ENCODE data around the gene AKR1A1.
"Not testable (repeated sequence)": the region's sequence is repeated elsewhere in the genome, so short reads cannot be mapped to it uniquely, and the experiment has no call there.

Gene AKR1A1

DNA sequence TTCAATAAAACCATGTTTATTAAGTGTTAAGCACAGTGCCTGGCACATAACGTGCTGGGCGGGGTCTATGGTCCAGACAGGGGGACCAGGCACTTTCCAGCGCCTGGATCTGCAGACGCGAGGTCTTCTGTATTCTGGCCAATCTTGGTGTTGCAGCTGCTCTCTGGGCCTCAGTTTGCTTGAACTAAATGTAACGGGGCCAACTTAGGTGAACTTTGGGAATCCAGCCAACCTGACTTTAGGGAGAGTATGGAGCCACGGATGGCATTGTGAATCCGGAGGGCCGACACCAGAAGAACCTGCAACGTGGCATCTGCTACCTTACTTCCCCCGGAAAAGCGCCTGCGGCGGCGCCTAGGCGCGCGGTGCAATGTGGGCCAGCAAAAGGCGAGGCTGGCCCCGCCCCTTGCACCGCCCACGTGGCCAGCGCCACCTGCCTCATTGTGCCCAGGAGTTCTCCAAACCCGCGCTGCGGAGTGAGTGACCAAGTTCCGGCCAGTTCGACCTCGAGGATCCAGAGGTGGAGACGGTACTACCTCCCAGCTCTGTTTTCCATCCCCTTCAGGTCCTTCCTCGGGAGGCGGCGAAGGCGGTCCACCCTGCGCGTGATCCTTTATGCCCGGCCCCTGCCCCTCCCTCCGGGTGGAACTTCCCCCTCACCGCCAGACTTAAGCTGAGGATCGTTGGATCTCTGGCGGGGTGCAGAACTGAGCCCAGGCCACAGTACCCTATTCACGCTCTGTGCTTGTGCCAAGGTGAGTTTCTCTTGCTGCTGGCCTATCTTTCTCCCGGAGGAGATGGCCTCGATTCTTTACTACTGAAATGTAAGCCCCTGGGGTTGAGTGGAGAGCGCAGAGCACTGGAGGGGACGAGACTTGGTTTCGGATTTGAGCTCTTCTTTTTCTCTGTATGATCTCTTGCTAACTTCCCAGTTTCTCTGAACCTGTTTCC, at the start of gene AKR1A1:
TSS of gene AKR1A1 (plus strand) at position 426 of the 951 bp plus-strand sequence. CDS start 10,969 bp downstream, outside the sequence.
- DNase-seq (ENCODE audit: low read depth) = peak; percentile 81

- DNase-seq (ENCODE audit: low read depth) = no peak
Observed at GRCh38 chr1:45501505-45501859, 49.1 kb upstream of the AKR1A1 start.

GRCh38 chr1:45503462-45504360, 46.9 kb upstream of the AKR1A1 start:
- DNase-seq (ENCODE audit: low read depth) = no peak

DNA sequence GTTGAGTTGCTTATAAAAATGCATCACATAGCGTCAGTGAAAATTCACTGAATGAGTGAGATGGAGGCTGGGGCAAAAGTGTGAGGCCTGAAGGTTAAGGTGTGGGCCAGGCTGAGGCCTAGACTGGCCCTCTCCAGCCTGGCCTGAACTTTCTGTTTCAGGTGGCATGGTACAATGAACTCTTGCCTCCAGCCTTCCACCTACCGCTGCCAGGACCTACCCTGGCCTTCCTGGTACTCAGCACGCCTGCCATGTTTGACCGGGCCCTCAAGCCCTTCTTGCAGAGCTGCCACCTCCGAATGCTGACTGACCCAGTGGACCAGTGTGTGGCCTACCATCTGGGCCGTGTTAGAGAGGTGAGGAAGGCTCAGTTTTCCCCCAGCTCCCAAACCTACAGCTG, 43.4 kb upstream of the AKR1A1 start:
- DNase-seq (ENCODE audit: low read depth) = no peak

DNA sequence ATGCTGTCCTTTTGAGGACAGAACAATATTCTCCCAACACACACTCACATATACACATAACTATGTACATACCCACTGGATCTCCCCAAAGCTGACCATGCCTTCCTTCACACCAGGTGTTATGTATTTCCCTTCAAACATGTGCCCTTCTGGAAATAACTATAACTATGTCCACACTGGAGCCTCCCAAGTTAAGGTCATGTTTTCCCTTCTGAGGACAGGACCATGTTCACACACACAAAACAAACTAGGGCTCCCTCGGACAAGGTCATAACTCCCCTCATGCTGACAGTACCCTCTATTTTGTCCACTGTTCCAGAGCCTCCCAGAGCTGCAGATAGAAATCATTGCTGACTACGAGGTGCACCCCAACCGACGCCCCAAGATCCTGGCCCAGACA, 42.7 kb upstream of the AKR1A1 start:
- no peak for DNase-seq (ENCODE audit: low read depth)

DNA sequence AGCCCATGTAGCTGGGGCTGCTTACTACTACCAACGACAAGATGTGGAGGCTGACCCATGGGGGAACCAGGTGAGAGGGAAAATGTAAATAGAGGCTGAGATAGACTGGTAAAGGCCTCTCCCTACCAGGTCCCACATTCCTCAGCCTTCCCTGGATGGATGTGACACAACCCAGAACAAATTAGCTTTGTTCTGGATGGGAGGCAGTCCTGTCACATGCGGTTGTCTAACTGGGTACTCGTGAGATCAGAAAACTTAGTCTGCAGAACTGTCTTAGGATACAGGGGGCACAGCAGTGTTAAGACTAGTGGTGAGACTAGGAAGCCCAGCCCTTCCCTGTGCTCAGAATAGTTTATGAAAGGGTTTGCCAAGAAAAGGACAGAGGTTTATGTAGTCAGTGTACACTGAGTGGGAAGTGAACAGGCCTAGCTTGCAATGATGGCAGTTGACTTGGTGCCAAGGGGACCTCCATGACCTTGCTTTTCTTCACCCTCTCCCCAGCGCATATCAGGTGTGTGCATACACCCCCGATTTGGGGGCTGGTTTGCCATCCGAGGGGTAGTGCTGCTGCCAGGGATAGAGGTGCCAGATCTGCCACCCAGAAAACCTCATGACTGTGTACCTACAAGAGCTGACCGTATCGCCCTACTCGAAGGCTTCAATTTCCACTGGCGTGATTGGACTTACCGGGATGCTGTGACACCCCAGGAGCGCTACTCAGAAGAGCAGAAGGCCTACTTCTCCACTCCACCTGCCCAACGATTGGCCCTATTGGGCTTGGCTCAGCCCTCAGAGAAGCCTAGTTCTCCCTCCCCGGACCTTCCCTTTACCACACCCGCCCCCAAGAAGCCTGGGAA, 42.1 kb upstream of the AKR1A1 start:
- DNase-seq (ENCODE audit: low read depth) = no peak

- DNase-seq (ENCODE audit: low read depth) = no peak
Observed at GRCh38 chr1:45510036-45510971, 40.3 kb upstream of the AKR1A1 start.

GRCh38 chr1:45510972-45511527, 39.6 kb upstream of the AKR1A1 start:
- no peak for DNase-seq (ENCODE audit: low read depth)

DNA sequence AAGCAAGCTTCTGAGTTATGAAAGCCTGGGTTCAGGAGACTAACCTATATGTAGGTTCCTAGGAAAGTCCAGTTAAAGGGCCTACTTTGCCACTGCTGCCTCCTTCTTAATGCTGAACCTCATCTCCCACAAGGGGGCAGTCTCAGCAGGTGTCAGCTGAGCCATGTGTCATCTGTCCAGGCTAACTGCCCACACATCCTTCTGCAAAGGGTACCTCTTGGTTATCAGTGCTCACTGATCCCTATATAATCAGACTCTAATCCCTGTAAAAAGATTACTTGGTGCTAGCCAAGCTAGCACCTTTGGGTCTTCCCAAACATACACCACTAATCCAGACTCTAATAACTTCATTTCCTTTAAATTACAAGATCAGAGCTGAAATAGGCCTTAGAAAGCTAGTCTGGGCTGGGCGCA, 38.0 kb upstream of the AKR1A1 start:
- peak; percentile 38 for DNase-seq (ENCODE audit: low read depth)

DNA sequence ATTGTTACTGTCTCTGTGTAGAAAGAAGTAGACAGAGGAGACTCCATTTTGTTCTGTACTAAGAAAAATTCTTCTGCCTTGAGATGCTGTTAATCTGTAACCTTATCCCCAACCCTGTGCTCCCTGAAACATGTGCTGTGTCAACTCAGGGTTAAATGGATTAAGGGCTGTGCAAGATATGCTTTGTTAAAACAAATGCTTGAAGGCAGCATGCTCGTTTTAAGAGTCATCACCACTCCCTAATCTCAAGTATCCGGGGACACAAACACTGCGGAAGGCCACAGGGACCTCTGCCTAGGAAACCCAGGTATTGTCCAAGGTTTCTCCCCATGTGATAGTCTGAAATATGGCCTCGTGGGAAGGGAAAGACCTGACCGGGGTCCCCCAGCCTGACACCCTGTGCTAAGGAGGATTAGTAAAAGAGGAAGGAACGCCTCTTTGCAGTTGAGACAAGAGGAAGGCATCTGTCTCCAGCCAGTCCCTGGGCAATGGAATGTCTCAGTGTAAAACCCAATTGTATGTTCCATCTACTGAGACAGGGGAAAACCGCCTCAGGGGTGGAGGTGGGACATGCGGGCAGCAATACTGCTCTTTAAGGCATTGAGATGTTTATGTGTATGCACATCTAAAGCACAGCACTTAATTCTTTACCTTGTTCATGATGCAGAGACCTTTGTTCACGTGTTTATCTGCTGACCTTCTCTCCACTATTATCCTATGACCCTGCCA, 36.9 kb upstream of the AKR1A1 start:
- not testable (repeated sequence) for DNase-seq (ENCODE audit: low read depth)

DNA sequence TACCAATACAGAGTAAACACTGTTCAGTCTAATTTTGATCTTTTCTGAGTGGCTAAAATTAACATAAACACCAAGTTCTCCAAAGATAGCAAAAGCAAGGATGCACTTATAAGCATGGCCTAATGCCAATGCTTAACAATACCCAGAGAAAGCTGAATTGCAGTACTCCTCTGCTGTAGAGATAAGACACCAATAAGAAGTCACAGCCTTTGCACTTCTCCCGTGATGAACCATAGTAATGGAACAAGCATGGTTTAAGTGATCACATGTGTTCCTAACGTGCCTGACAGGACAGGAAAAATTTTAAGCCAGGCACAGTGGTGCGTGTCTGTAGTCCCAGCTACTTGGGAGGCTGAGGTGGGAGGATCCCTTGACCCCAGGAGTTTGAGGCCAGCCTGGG, 34.6 kb upstream of the AKR1A1 start:
- DNase-seq (ENCODE audit: low read depth) = no peak

DNA sequence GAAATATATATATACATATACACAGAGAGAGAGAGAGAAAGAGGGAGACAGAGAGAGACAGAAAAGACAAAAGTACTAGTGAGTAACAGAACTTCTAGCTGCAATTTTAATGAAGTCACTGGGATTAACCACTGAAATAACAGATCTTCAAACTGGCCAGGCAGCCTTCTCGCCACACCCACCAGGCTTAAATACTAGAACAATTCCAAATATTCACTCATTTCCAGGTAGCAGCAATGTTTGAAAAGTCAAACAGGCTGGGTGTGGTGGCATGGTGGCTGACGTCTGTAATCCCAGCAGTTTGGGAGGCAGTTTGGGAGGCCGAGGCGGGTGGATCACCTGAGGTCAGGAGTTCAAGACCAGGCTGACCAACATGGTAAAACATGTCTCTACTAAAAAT, 34.2 kb upstream of the AKR1A1 start:
- no peak for DNase-seq (ENCODE audit: low read depth)

DNA sequence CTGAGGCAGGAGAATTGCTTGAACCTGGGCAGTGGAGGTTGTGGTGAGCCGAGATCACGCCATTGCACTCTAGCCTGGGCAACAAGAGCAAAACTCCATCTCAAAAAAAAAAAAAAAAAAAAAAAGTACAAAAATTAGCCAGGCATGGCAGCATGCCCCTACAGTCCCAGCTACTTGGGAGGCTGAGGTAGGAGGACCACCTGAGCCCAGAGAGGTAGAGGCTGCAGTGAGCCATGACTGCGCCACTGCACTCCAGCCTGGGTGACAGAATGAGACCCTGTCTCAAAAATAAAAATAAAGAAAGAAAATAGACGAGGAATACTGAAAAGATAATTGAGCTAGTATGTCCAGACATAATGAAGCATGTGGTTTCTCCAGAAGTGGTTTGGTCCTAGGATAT, 32.3 kb upstream of the AKR1A1 start:
- DNase-seq (ENCODE audit: low read depth) = not testable (repeated sequence)

DNA sequence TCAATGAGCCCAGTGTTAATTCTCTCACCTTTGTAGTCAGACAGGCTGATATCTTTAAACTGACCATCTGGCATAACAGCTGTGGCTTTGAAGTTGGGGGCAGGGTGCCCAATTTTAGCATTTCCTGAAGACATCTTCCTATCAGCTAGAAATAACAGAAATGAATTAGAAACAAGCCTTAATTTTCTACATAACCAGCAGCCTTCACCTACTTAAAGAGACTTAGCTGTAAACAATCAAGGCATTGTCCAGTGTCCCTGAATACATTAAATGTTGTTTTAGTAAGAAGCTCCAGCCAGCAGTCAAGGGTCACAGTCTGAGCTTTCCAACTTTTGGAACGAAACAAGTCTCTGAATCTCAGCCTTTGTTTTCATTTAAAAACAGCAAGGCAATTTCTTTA, 31.7 kb upstream of the AKR1A1 start:
- no peak for DNase-seq (ENCODE audit: low read depth)

- DNase-seq (ENCODE audit: low read depth) = not testable (repeated sequence)
Observed at GRCh38 chr1:45519774-45520173, 30.9 kb upstream of the AKR1A1 start.

GRCh38 chr1:45521413-45522323, 29.0 kb upstream of the AKR1A1 start, which contains the start of gene PRDX1:
TSS of gene PRDX1 (minus strand) at chr1:45521884. CDS start at chr1:45519043, 2,841 bp downstream.
- peak; percentile 97 for DNase-seq (ENCODE audit: low read depth)

DNA sequence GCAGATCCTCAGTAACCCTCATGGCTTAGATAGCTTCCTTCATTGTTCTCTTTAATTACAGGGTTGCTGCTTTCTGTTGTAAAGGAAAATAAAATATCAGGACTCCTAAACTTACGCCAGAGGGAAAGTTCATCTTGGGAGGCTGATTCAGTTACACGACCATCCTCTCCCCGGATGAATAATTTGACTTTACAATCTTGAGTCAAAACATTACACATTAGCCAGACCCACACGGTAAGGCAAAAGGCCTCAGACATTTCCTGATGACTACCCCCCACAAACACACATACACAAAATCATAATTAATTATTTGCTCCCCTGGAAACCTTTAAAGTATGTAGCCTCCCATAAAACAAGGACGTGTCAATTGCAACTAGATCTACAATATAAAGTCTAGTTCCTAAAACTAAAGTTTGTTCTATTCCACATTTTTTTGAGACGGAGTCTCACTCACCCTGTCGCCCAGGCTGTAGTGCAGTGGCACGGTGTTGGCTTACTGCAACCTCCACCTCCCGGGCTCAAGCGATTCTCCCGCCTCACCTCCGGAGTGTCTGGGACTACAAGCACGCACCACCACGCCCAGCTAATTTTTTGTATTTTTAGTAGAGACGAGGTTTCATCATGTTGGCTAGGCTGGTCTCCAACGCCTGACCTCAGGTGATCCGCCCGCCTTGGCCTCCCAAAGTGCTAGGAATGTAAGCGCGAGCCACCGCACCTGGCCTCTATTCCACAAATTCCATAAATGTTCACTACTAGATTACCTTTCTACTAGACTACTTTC, 28.1 kb upstream of the AKR1A1 start:
- no peak for DNase-seq (ENCODE audit: low read depth)

- not testable (repeated sequence) for DNase-seq (ENCODE audit: low read depth)
Observed at GRCh38 chr1:45523516-45523915, 27.1 kb upstream of the AKR1A1 start.
